Stomach (tissue), 9 donors: Measurements from ENCODE around the gene PDE4C. TPM values are rescaled to one million over a fixed set of nuclear protein-coding genes. Genes with fewer than 3 reads are reported as not detected.
"Not testable (repeated sequence)": the region's sequence is repeated elsewhere in the genome, so short reads cannot be mapped to it uniquely, and the experiment has no call there.

Experiments used
- DNase-seq, 2 donors: peaks; one replicate each; pipeline versions ENCODE4 v3.0.0 to v3.0.0-alpha.2; 2013 to 2019
- H3K27ac ChIP-seq, 5 donors: fragments of 200-600 bp in 4 of 5; sonication (generic) in 4 of 5; one replicate each; pipeline ENCODE4 v1.5.1; 2013 to 2019; ENCODE audit warnings: mild to moderate bottlenecking in 1 of 5, moderate library complexity in 1 of 5
- H3K27me3 ChIP-seq, 3 donors: fragments of 200-600 bp; sonication (generic); one replicate each; pipeline ENCODE4 v1.5.1; 2017 to 2019; ENCODE audit warnings: mixed run types in 1 of 3
- H3K36me3 ChIP-seq, 4 donors: fragments of 200-600 bp; sonication (generic); 1 replicate in 3 of 4; 2 replicates in 1 of 4; pipeline ENCODE4 v1.5.1; 2016 to 2019
- H3K4me1 ChIP-seq, 4 donors: fragments of 200-600 bp; sonication (generic); one replicate each; pipeline ENCODE4 v1.5.1; 2016 to 2019
- H3K4me3 ChIP-seq, 4 donors: fragments of 200-600 bp; sonication (generic) in 3 of 4; one replicate each; pipeline ENCODE4 v1.5.1; 2016 to 2019; ENCODE audit warnings: mild to moderate bottlenecking in 1 of 4
- H3K9me3 ChIP-seq, 4 donors: fragments of 200-600 bp; sonication (generic); one replicate each; pipeline ENCODE4 v1.5.1; 2016 to 2019
- CTCF ChIP-seq, 7 experiments: fragments of 450-650 bp in 4 of 7; fragments of 200-600 bp in 3 of 7; sonication (generic) in 3 of 7; IDR thresholded peaks; one replicate each; pipeline ENCODE4 v1.5.1; 2016 to 2019; ENCODE audit warnings: antibody characterized with exemption in 7 of 7, control low read depth in 2 of 7, mild to moderate bottlenecking in 1 of 7
- EP300 ChIP-seq: sonication (generic); formaldehyde crosslinking; IDR thresholded peaks from one replicate; pipeline ENCODE4 v1.6.1; 2017; ENCODE audit warnings: antibody characterized with exemption
- POLR2A ChIP-seq, 4 donors: fragments of 450-650 bp; IDR thresholded peaks; one replicate each; pipeline ENCODE4 v1.6.1; 2016; ENCODE audit warnings: antibody characterized with exemption in 4 of 4, control low read depth in 2 of 4, mild to moderate bottlenecking in 1 of 4, moderate library complexity in 1 of 4
- POLR2AphosphoS5 ChIP-seq, 3 donors: sonication (generic); formaldehyde crosslinking; IDR thresholded peaks; one replicate each; pipeline ENCODE4 v1.6.1; 2016; ENCODE audit warnings: antibody characterized with exemption in 3 of 3
- WGBS, 5 donors: extraction: QIAGEN DNeasy Blood & Tissue Kit in 3 of 5; methylation state at CpG; one replicate each; pipeline versions ENCODE4 v1.1.5 to v1.1.7; 2013 to 2018; 5-methylcytosine and 5-hydroxymethylcytosine counted together
- intact Hi-C: fragments of 100-400 bp; cut with DNase I; formaldehyde crosslinking; loops from one replicate; pipeline ENCODE4 v1.15.1; 2023; ENCODE audit warnings: low total_unique reads
- polyA plus RNA-seq, 3 donors: library from polyadenylated mRNA; stranded (reverse); fragments of 200-250 nt; gene quantifications; one replicate each; pipeline ENCODE4 v1.2.3, GENCODE V29; 2013
- total RNA-seq, 5 donors: library from RNA; depleted of rRNA; stranded (reverse); fragments of >200 nt; gene quantifications; one replicate each; pipeline versions ENCODE4 v1.1.0 to v1.2.3, GENCODE V29; 2014 to 2016
- donor health status: healthy with polysubstance abuse.
- donor health status: Bipolar disorder and iron deficiency.
- donor health status: healthy.

The PDE4C gene
- total and polyA plus RNA-seq, 8 donors, result 0.87 to 25.4 (median 7.0) TPM; not detected in 2

GRCh38 chr19:18216789-18217188 lies 9.4 kb downstream of the PDE4C start:
- WGBS, 5 donors, result 88 to 96% (median 95%) methylated on average over 8 of the region's 8 CpGs
- Histone ChIP-seq H3K36me3 (no peaks in the 10 kb centered on the region), H3K4me1 (peaks cover 0 to 8% (median 7%) of the 10 kb centered on the region in 4 donors), H3K27me3 (peaks cover 0 to 21% (median 17%) of the 10 kb centered on the region in 3 donors), H3K9me3 (no peaks in the 10 kb centered on the region), H3K27ac (no peak overlapping the region), H3K4me3 (no peak overlapping the region)
- no peak for TF ChIP-seq POLR2A (IDR thresholded peaks at IDR 0.05)
- TF ChIP-seq POLR2AphosphoS5 (IDR thresholded peaks at IDR 0.05), result no peak
- TF ChIP-seq CTCF (IDR thresholded peaks at IDR 0.05), result no peak
- no peak for TF ChIP-seq EP300
- DNase-seq, result no peak
- intact Hi-C loops, result no loop called here

DNA sequence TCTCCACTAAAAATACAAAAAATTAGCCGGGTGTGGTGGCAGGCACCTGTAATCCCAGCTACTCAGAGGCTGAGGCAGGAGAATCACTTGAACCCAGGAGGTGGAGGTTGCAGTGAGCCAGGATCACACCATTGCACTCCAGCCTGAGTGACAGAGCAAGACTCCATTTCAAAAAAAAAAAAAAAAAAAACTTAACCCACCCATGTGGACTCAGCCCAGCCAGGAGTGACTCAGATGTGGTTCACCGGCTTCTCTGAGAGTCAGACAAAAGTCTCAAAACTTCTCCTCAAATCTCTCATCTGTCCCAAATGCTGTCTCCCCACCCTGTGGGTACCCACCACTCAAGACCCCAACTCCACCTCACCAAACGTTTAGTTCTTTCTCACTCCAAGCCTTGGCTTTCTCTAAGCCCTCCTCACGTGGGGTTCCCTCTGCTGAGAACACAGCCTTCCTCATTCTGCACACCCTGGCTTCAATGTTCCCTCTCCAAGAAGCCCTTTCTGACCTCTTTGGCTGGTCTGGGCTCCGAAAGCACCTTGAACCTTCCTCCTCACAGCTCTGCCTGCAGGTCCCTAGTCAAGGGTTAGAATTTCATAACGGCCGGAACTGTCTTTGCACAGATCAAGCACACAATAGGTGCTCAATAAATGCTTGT lies 11.3 kb downstream of the PDE4C start:
- Histone ChIP-seq H3K36me3 (no peaks in the 10 kb centered on the region), H3K27ac (no peak overlapping the region), H3K27me3 (peaks cover 0 to 3% (median 0%) of the 10 kb centered on the region in 3 donors), H3K4me3 (no peak overlapping the region), H3K9me3 (no peaks in the 10 kb centered on the region), H3K4me1 (no peaks in the 10 kb centered on the region)
- WGBS, 5 donors, result 61 to 66% (median 63%) methylated on average over 7 of the region's 7 CpGs
- TF ChIP-seq POLR2AphosphoS5 (IDR thresholded peaks at IDR 0.05) (no peak), POLR2A (IDR thresholded peaks at IDR 0.05) (no peak), CTCF (IDR thresholded peaks at IDR 0.05) (no peak), EP300 (no peak)
- intact Hi-C loops, result loop anchor here (5.0 kb wide), 1 partner anchor 37 kb away; no protein-coding TSS in a partner anchor
- no peak for DNase-seq

DNA sequence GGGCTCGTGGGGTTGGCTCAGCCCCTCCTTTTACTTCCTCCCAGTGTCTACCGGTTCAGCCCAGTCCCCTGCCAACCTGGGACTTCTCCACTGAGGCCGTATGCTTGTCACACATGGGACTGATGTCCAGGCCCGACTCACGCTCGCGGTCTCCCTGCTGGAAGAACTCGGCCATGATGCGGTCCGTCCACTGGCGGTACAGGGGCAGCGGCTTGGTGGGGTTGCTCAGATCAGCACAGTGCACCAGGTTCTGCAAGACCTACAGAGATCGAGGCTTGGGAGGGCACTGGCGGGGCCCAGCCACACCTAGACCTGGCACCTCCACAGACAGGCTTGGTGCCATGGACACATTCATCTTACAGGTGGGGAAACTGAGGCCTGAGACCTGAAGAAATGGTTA lies 14.6 kb downstream of the PDE4C start:
- no peak overlapping the region for H3K4me3 ChIP-seq
- 80 to 88% (median 85%) methylated on average over 3 to 14 of the region's 14 CpGs for WGBS, 5 donors
- H3K27me3 ChIP-seq, result peaks cover 0 to 13% (median 0%) of the 10 kb centered on the region in 3 donors
- DNase-seq, result no peak
- no peaks in the 10 kb centered on the region for H3K36me3 ChIP-seq
- H3K27ac ChIP-seq, result no peak overlapping the region
- peaks cover 0 to 11% (median 4%) of the 10 kb centered on the region in 4 donors for H3K4me1 ChIP-seq
- no peak for TF ChIP-seq POLR2AphosphoS5 (IDR thresholded peaks at IDR 0.05)
- no peak for TF ChIP-seq POLR2A (IDR thresholded peaks at IDR 0.05)
- TF ChIP-seq CTCF (IDR thresholded peaks at IDR 0.05), result no peak
- TF ChIP-seq EP300, result no peak
- intact Hi-C loops, result loop anchor here (5.0 kb wide), 1 partner anchor 41 kb away; no protein-coding TSS in a partner anchor
- H3K9me3 ChIP-seq, result no peaks in the 10 kb centered on the region

GRCh38 chr19:18209912-18210311 lies 16.3 kb downstream of the PDE4C start:
- not testable (repeated sequence) for H3K4me3 ChIP-seq, H3K9me3 ChIP-seq, H3K27ac ChIP-seq, DNase-seq, H3K36me3 ChIP-seq
- H3K27me3 ChIP-seq, result peaks cover 0 to 13% (median 0%) of the 10 kb centered on the region in 3 donors
- intact Hi-C loops, result loop anchor here (5.0 kb wide), 1 partner anchor 42 kb away; no protein-coding TSS in a partner anchor
- peaks cover 8 to 21% (median 14%) of the 10 kb centered on the region in 4 donors for H3K4me1 ChIP-seq
- WGBS, 5 donors, result 85 to 92% (median 90%) methylated on average over 4 to 5 of the region's 5 CpGs
